AML-193 (cell line): ENCODE measurements around the gene ZFY.

Source experiments
- DNase-seq, 2 experiments: peaks; one replicate each; lab custom pipeline; 2025; lab: John Stamatoyannopoulos, UW

Gene ZFY

DNA sequence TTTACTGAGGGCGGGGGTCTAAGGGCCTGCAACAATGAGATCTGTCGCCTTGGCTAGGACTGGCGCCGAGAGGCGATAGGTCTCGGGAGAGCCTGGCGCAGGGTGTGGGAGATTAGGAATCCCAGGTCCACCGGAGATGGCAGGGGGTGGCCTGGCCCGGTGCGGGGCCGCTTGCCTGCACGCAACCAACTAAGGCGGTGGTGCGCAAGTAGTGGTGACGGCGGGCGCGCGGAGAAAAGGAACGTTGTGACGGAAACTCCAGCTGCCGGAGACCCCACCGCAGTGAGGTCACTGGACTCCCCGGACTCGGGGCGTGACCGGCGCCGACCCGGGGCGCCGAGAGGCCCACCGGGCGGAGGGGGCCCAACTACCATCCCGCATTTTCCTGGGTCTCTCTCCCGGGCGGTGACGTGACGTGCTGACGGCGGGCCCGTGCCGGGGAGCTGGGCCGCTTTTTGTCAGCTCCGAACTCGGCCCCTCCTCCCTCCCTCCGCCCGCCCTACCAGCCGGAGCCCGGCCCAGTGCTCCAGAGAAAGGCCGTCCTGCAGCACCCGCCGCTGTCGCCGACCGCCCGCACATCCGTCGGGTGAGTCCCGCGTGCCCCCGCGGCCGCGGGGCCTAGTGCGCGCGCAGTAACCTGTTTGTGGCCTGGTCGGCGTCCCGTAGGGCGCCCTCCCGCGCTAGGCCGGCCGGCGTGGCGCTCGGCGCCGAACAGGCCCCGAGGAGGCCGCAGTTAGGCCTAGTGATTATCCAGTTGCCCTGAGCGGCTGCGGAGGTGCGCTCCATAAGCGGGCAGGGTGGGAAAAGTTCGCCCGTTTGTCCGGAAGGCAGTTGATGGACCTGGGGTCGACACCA, at the start of gene ZFY:
TSS of gene ZFY (plus strand) at position 521 of the 855 bp plus-strand sequence. CDS start 18,556 bp downstream, outside the sequence.
- DNase-seq = no peak

DNA sequence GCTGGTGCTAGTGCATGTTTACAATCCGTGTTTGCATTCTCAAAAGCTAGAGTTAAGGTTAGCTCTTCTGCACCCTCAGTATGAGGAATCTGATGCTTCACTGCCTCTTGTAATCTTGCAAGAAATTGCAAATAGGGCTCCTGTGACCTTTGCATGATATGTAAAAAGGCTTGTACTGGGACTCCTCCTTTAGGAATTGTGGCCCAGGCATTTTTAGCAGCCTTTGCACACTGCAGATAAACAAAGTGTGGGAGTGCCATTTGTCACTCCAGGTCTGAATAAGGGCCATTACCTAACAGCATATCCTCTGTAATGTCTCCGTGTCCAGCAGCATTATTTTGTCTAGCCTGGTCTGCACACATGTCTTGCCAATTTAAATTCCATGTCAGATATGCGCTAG, 49.3 kb upstream of the ZFY start:
- no peak for DNase-seq

DNA sequence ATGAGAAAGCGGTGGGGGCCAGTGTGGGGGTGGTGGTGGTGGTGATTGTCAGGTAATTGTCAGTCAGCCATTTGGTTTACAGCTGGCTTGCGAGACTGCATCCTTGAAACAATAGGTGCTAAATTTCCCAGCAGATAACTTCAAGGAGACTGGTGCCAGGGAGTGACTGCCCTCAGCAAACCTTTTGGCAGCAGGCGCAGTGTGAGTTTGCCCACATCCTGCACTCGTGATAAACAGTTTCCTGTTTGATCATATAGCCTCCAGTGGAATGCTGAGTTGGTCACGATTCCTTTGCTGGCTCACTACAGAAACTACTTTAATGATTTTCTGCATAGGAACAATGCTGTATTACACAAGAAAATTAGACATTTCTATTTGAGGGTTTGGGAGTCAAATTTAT, 47.8 kb upstream of the ZFY start:
- no peak for DNase-seq

DNA sequence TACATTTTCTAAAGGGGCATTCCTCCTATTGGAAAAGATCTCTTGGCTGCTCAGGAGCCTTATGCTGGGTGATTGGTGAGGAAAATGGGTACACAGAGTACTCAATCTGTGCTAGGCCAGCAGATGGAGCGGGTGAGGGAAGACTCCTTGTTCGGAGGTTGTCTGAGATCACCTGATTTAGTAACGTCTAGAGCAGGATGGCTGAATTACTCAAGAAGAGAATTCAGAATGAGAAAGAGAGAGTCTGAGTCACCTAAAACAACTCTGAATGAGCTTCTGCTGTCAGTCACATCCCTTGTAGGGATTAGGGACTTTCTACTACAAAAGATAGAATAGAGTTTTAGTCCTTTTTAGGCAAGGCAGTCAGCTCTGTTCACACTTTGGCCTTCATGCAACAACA, 47.2 kb upstream of the ZFY start:
- no peak for DNase-seq

DNA sequence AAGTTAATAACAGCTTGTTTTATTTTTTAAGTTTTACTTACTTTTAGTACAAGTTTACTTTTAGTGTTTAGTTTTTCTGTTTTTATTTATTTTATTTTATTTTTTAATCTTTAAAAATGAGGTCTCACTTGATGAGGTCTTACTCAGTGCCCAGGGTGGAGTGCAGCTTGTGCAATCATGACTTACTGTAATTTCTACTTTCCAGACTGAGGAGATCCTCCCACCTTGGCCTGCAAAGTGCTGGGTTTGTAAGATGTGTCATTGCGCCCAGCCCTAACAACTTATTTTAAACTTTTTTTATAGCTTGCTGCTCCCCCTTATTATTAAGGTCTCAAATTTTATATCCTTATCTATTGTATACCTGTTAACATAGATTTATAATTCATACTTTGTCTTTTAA, 41.7 kb upstream of the ZFY start:
- DNase-seq = no peak

DNA sequence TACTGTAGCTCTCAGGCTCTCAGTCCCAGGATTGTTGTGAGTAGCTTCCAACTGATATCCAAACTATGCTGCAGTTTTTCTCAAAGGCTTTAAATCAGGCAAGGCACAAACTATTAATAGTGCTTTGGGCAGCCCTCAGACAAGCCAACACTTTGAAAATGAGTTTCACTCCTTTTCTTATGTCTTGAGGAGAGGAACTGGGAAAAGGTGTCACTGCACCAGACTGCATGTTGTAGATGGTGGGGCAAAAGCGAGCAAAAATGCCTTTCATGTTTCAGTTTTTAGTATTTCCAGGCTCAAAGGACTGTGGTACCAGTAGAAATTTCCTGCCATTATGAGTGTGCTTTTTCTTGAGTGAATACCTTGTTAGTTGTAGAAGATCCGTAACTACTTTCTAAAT, 39.1 kb upstream of the ZFY start:
- DNase-seq = no peak

DNA sequence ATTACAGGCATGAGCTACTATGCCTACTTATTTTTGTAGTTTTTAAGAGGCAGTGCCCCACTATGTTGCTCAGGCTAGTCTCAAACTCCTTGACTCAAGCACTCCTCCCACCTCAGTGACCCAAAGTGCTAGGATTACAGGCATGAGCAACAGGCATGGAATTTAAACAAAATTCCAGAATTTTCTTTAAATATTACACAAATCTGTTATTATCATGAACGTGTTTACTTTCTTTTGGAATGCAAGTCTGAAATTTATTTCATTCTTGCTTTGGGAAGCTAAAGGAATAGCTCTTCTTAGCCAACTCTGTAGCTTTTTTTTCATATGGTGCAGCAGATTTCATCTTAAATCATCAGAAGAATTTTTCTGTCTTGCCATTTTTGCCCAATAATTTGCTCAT, 27.8 kb upstream of the ZFY start:
- no peak for DNase-seq

- DNase-seq = no peak
Measured at GRCh38 chrY:2913066-2913815, 21.9 kb upstream of the ZFY start.

- DNase-seq = no peak
Measured at GRCh38 chrY:2934078-2934477, 1.1 kb upstream of the ZFY start.

GRCh38 chrY:2935716-2936435, 695 bp downstream of the ZFY start:
- DNase-seq = no peak

DNA sequence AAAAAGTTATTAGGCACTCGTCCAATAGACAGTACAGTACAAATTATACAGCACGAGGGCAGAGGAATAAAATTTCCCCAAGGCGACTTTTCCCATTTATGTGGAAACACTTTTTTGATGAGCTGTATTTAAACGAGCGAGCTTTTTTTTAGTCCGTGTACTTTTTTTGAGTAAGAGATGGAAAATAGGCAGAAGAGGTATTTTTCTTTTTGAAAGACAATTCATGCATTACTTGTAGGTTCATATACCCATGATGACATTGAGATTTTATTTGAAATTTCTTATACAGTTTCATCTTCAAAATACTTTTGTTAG, 1.2 kb downstream of the ZFY start:
- no peak for DNase-seq

DNA sequence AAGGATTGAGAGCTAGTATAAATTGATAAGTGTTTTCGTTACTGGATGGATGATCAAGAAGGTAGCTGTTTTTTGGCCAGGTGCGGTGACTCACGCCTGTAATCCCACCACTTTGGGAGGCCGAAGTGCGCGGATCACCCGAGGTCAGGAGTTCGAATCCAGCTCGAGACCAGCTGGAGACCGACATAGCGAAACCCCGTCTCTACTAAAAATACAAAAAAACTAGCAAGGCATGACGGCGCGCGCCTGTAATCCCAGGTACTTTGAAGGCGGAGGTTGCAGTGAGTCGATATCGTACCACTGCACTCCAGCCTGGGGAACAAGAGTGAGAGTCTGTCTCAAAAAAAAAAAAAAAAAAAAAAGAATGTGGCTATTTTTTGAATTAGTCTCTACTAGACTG, 2.0 kb downstream of the ZFY start:
- no peak for DNase-seq

GRCh38 chrY:2949590-2950252, 14.5 kb downstream of the ZFY start:
- no peak for DNase-seq

GRCh38 chrY:2950655-2951054, 15.5 kb downstream of the ZFY start:
- no peak for DNase-seq

DNA sequence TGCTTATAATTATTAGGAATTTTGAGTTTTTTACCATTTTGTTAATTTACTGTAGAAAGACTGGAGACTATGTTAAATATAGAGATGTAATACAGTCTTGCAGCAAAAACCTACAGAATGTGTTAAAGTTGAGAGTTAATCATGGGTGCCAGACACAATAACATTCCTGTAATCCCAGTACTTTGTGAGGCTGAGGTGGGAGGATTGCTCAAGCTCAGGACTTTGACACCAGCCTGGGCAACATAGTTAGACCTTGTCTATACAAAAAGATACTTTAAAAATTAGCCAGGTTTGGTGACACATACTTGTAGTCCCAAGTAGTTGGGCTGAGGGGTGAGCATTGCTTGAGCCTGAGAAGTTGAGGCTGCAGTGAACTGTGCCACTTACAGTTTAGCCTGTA, 17.7 kb downstream of the ZFY start:
- DNase-seq = no peak

GRCh38 chrY:2954735-2955134, 19.6 kb downstream of the ZFY start:
- no peak for DNase-seq

- DNase-seq = no peak
Measured at GRCh38 chrY:2955561-2955960, 20.4 kb downstream of the ZFY start.

DNA sequence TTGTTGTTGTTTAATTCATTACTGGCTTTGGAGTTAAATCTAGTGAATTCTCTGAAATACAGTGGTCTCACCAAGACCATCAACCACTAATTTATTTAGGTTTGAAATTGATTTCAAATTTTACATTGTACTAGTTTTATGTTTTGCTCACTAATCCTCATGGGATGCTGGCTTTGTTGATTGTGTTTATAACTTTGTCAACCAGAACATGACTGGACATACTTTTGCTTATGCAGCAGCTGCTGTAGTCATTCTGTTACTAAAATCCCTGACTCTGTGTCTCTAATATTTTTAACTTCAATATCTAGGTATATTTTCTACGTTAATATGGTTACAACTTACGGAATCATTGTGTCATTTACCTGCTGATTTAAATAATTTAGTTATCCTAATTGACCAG, 26.9 kb downstream of the ZFY start:
- no peak for DNase-seq

GRCh38 chrY:2964814-2965213, 29.6 kb downstream of the ZFY start:
- no peak for DNase-seq

DNA sequence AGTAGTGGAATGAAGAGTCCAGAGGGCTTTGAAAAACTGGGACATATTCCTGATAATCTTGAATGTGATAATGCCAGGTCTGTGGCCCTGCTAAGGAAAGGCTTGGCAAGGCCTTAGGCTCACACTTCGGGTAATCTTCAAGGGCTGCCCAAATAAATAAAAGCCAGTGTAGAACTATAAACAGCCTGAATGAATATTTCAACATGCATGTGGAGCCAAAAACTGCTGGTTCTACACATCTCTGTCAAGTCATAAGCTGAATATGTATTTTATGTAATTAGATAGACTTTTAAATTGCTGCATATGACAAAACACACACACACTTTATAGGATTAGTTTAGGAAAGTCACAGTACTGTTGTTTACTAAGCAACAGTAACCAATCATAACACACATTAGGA, 30.4 kb downstream of the ZFY start:
- no peak for DNase-seq

DNA sequence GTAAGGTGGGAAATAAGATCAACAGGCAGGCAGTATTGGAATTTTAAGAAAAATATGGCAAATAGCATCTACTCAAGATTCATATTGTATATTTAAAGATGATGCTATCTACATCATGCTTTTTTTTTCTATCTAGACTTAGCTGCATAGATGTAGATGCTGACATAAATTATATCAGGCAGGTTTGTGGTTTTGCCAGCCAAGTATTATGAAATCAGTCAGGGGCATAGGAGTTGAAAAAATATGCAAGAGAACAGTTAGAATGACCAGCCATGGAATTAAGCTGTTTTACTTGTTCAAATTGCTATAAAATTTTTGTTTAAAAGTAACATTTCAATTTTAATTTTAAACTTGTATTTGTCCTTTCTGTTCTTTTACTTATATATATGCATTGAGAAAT, 34.4 kb downstream of the ZFY start:
- no peak for DNase-seq

DNA sequence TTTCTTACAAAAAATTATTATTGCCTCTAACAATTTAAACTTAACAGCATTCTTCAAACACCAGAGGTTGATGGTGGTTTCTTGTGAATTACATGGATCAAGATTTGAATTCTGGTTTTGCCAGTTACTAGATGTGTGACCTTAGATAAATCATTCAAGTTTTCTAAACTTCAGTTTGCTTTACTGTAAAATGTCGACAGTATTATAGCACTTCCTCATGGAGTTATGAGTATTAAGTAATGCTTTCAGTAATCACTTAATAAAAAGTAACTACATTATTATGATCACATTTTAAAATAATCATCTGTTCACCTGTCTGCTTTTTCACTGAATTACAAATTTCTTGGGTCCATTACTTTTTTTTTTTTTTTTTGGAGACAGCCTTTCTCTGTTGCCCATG, 37.5 kb downstream of the ZFY start:
- no peak for DNase-seq
